Islet precursor cell (in vitro differentiated cells): ENCODE measurements around the gene RNF19B.

Experiments used
- DNase-seq: peaks from one replicate; pipeline ENCODE4 v3.0.0-alpha.2; 2018

Gene RNF19B

DNA sequence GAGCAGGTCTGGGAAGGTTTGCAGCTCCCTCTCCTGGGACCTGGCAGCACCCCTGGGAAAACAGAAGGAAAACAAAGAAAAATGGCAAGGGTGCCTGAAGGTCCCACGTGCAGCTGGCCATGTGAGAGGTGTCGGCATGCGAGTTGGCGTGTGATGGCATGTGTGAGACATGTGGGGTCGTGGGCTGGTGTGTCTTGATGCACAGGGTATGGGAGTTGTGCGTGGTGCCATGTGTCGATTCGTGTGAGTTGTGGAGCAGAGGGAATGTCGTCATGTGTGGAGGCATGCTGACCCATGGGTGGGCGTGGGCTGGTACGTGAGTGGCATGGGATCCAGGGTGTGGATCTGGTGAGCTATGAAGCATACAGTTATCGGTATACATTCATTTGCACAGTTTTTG is 77.0 kb downstream of the RNF19B start:
- no peak for DNase-seq

DNA sequence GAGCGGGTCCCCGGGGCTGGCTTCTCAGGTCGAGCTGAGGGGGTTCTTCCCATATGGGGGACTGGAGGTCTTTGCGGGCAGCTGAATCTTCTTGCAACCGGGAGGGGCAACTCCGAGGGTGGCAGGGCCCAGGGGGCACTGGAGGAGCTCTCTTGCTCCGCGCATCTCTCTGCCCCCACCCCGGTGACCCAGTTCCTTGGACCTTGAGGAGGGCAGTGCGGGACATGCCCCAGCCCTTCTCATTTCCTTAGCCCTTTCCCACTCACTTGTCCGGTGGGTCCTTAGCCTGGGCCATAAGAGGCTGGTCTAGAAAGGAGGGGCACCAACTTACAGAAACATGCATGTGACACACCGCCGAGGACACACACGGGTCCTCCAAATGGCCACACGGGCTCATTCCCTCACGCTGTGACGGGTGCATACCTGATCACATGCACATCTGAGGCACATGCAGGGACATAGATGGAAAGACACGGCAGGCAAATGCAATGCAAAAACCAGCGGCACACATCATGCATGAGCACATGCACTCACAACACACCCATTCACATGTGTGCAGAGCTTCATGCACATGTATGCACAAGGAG is 77.7 kb downstream of the RNF19B start:
- no peak for DNase-seq
